Measurements from ENCODE around the gene DRG2.

DNA sequence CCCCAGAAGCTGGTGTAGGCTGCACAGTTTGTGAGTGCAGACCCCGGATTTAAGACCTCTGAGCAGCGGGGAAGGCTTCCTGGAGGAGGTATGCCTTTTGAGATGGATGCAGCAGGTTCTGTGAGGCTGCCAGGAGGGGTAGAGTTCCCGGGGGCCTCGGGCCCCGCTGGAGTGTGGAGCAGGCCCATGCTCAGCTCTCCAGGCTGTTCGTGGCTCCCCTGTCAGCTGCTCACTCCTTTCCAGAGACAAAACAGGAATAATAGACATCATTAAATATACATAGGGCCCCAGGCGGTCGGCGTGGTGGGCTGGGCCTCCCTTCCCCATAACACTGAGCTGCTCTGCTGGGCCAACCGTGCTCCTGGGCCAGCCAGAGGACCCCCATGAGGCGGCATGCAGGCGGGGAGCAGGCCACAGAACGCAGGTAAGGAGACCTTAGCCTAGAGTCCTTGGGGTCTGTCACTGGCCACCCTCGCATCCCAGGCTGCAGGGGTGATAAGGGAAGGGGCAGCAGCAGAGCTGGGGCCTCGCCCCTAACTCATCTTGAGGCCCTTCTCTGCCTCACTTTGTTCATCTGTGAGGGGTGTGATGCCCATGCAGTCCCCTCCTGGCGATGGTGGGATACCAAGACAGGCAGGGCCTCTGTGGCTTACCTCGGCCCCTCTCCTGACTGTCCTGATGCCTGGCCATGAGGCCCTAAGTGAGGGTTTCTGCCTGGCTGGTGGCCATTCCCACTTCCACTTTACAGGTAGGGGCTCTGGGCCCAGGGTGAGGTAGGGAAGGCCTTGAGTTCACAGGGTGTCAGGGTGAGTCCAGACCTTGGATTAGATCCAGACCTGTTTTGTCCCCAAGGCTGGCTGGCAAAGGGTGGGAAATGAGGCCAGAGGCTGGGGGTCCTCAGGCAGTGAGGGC, 20.9 kb downstream of the DRG2 start, which contains the start of gene MYO15A:
- TF ChIP-seq POLR2A (IDR thresholded peaks at IDR 0.05) = no peak
- TF ChIP-seq, protein P1, sequence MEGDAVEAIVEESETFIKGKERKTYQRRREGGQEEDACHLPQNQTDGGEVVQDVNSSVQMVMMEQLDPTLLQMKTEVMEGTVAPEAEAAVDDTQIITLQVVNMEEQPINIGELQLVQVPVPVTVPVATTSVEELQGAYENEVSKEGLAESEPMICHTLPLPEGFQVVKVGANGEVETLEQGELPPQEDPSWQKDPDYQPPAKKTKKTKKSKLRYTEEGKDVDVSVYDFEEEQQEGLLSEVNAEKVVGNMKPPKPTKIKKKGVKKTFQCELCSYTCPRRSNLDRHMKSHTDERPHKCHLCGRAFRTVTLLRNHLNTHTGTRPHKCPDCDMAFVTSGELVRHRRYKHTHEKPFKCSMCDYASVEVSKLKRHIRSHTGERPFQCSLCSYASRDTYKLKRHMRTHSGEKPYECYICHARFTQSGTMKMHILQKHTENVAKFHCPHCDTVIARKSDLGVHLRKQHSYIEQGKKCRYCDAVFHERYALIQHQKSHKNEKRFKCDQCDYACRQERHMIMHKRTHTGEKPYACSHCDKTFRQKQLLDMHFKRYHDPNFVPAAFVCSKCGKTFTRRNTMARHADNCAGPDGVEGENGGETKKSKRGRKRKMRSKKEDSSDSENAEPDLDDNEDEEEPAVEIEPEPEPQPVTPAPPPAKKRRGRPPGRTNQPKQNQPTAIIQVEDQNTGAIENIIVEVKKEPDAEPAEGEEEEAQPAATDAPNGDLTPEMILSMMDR (IDR thresholded peaks at IDR 0.05 in 4 of 5, conservative IDR thresholded peaks at IDR 0.05 in 1 of 5) = no peak

All from gastrocnemius medialis (tissue), 4 donors.